Suprapubic skin (tissue), 4 donors: ENCODE measurements around the gene ARPC5. TPM values are rescaled to one million over a fixed set of nuclear protein-coding genes. Genes with fewer than 3 reads are reported as not detected.
"Not testable (repeated sequence)": the region's sequence is repeated elsewhere in the genome, so short reads cannot be mapped to it uniquely, and the experiment has no call there.

Experiments
- DNase-seq, 2 donors: peaks; one replicate each; pipeline ENCODE4 v3.0.0-alpha.2; 2019; ENCODE audit warnings: low spot score in 2 of 2
- H3K27ac ChIP-seq: fragments of 200-600 bp; sonication (generic); one replicate; pipeline ENCODE4 v1.5.1; 2019
- H3K27me3 ChIP-seq: fragments of 200-600 bp; sonication (generic); one replicate; pipeline ENCODE4 v1.5.1; 2019
- H3K36me3 ChIP-seq: fragments of 200-600 bp; sonication (generic); one replicate; pipeline ENCODE4 v1.5.1; 2019
- H3K4me1 ChIP-seq: fragments of 200-600 bp; sonication (generic); one replicate; pipeline ENCODE4 v1.5.1; 2019
- H3K4me3 ChIP-seq: fragments of 200-600 bp; sonication (generic); one replicate; pipeline ENCODE4 v1.5.1; 2019; ENCODE audit warnings: mild to moderate bottlenecking
- H3K9me3 ChIP-seq: fragments of 200-600 bp; sonication (generic); one replicate; pipeline ENCODE4 v1.5.1; 2019
- CTCF ChIP-seq, 2 donors: fragments of 200-600 bp in 1 of 2; fragments of 450-650 bp in 1 of 2; sonication (generic) in 1 of 2; IDR thresholded peaks; one replicate each; pipeline ENCODE4 v1.5.1; 2016 to 2019; ENCODE audit warnings: antibody characterized with exemption in 2 of 2, mild to moderate bottlenecking in 1 of 2, moderate library complexity in 1 of 2
- EP300 ChIP-seq: sonication (generic); formaldehyde crosslinking; IDR thresholded peaks from one replicate; pipeline ENCODE4 v1.6.1; 2017; ENCODE audit warnings: antibody characterized with exemption
- POLR2A ChIP-seq, 2 donors: fragments of 450-650 bp; IDR thresholded peaks; one replicate each; pipeline ENCODE4 v1.6.1; 2017; ENCODE audit warnings: antibody characterized with exemption in 2 of 2, mild to moderate bottlenecking in 2 of 2, moderate library complexity in 2 of 2
- POLR2AphosphoS5 ChIP-seq, 3 donors: sonication (generic); formaldehyde crosslinking; IDR thresholded peaks; one replicate each; pipeline ENCODE4 v1.6.1; 2017; ENCODE audit warnings: antibody characterized with exemption in 3 of 3
- WGBS: methylation state at CpG from one replicate; pipeline ENCODE4 v1.1.5; 2018; 5-methylcytosine and 5-hydroxymethylcytosine counted together
- total RNA-seq, 4 donors: library from RNA; depleted of rRNA; stranded (reverse); fragments of >200 nt; gene quantifications; one replicate each; pipeline ENCODE4 v1.1.0, GENCODE V29; 2016

Gene ARPC5
- total RNA-seq, 4 donors from 2014 or later, result 45.1 to 66.9 (median 52.5) TPM

- Histone ChIP-seq H3K27me3 (no peaks in the 10 kb centered on the region), H3K36me3 (peaks cover 16% of the 10 kb centered on the region), H3K27ac (no peak overlapping the region), H3K9me3 (no peaks in the 10 kb centered on the region), H3K4me3 (no peak overlapping the region), H3K4me1 (peaks cover 10% of the 10 kb centered on the region)
- no peak for DNase-seq
- 51% methylated on average over 2 of the region's 2 CpGs for WGBS
- no peak for TF ChIP-seq POLR2A (IDR thresholded peaks at IDR 0.05)
- no peak for TF ChIP-seq EP300
- no peak for TF ChIP-seq POLR2AphosphoS5 (IDR thresholded peaks at IDR 0.05)
- TF ChIP-seq CTCF (IDR thresholded peaks at IDR 0.05), result no peak
Measured at GRCh38 chr1:183620311-183620710, 15.3 kb downstream of the ARPC5 start.

GRCh38 chr1:183619781-183620180 lies 15.8 kb downstream of the ARPC5 start:
- DNase-seq, result no peak
- TF ChIP-seq POLR2A (IDR thresholded peaks at IDR 0.05) (no peak), POLR2AphosphoS5 (IDR thresholded peaks at IDR 0.05) (no peak), EP300 (no peak), CTCF (IDR thresholded peaks at IDR 0.05) (no peak)
- no peaks in the 10 kb centered on the region for H3K9me3 ChIP-seq
- peaks cover 10% of the 10 kb centered on the region for H3K4me1 ChIP-seq
- H3K27ac ChIP-seq, result no peak overlapping the region
- H3K4me3 ChIP-seq, result no peak overlapping the region
- no peaks in the 10 kb centered on the region for H3K27me3 ChIP-seq
- H3K36me3 ChIP-seq, result peaks cover 13% of the 10 kb centered on the region
- 59% methylated on average over 1 of the region's 1 CpG for WGBS

- 93% methylated on average over 5 of the region's 5 CpGs for WGBS
Measured at GRCh38 chr1:183618202-183618601, 17.4 kb downstream of the ARPC5 start.

GRCh38 chr1:183612975-183613374 lies 22.6 kb downstream of the ARPC5 start:
- not testable (repeated sequence) for DNase-seq, H3K9me3 ChIP-seq, H3K27me3 ChIP-seq, H3K4me3 ChIP-seq, H3K36me3 ChIP-seq, H3K27ac ChIP-seq
- peaks cover 19% of the 10 kb centered on the region for H3K4me1 ChIP-seq
- 81% methylated on average over 3 of the region's 3 CpGs for WGBS

More at GRCh38 chr1:183618202-183618601, 17.4 kb downstream of the ARPC5 start:
- H3K9me3 ChIP-seq, H3K27ac ChIP-seq, H3K4me3 ChIP-seq, H3K27me3 ChIP-seq, H3K4me1 ChIP-seq, DNase-seq, H3K36me3 ChIP-seq: not testable (repeated sequence)

- Histone ChIP-seq H3K4me1 (peaks cover 19% of the 10 kb centered on the region), H3K27ac (no peak overlapping the region), H3K27me3 (no peaks in the 10 kb centered on the region), H3K4me3 (no peak overlapping the region), H3K36me3 (no peaks in the 10 kb centered on the region), H3K9me3 (no peaks in the 10 kb centered on the region)
- 70% methylated on average over 3 of the region's 3 CpGs for WGBS
- no peak for TF ChIP-seq POLR2A (IDR thresholded peaks at IDR 0.05)
- TF ChIP-seq CTCF (IDR thresholded peaks at IDR 0.05), result no peak
- no peak for TF ChIP-seq EP300
- TF ChIP-seq POLR2AphosphoS5 (IDR thresholded peaks at IDR 0.05), result no peak
- DNase-seq, result no peak
Measured at GRCh38 chr1:183612407-183612806, 23.2 kb downstream of the ARPC5 start.

GRCh38 chr1:183611021-183611420 lies 24.6 kb downstream of the ARPC5 start:
- no peak for DNase-seq
- Histone ChIP-seq H3K4me1 (peaks cover 19% of the 10 kb centered on the region), H3K27me3 (no peaks in the 10 kb centered on the region), H3K36me3 (no peaks in the 10 kb centered on the region), H3K27ac (no peak overlapping the region), H3K4me3 (no peak overlapping the region), H3K9me3 (no peaks in the 10 kb centered on the region)
- 74% methylated on average over 2 of the region's 2 CpGs for WGBS
- TF ChIP-seq CTCF (IDR thresholded peaks at IDR 0.05) (no peak), EP300 (no peak), POLR2A (IDR thresholded peaks at IDR 0.05) (no peak), POLR2AphosphoS5 (IDR thresholded peaks at IDR 0.05) (no peak)
